ENCODE measurements around the gene XYLT2. TPM values are rescaled to one million over a fixed set of nuclear protein-coding genes. Genes with fewer than 3 reads are reported as not detected.
"Not testable (repeated sequence)": the region's sequence is repeated elsewhere in the genome, so short reads cannot be mapped to it uniquely, and the experiment has no call there.

Gene XYLT2
- total RNA-seq, 3 donors from 2014 or later, result 13.6 to 27.5 (median 24.4) TPM

GRCh38 chr17:50396261-50397110 lies 50.6 kb downstream of the XYLT2 start:
- peak overlapping the region; percentile 86 to 90 for H3K27ac ChIP-seq
- no peaks in the 10 kb centered on the region for H3K9me3 ChIP-seq
- no peaks in the 10 kb centered on the region for H3K27me3 ChIP-seq
- TF ChIP-seq POLR2A (IDR thresholded peaks at IDR 0.05), result no peak
- TF ChIP-seq POLR2AphosphoS5 (IDR thresholded peaks at IDR 0.05), result peak in 1 of 3 donors; percentile 7
- DNase-seq (ENCODE audit: low spot score in 2 of 2), result peak; percentile 31 to 55
- H3K4me3 ChIP-seq, result peak overlapping the region; percentile 90 to 99 (median 96)
- H3K36me3 ChIP-seq, result peaks cover 11% of the 10 kb centered on the region
- peaks cover 0 to 12% of the 10 kb centered on the region in 2 donors for H3K4me1 ChIP-seq
- intact Hi-C loops (cut with DNase I; ENCODE audit: low total_unique reads), result no loop called here

DNA sequence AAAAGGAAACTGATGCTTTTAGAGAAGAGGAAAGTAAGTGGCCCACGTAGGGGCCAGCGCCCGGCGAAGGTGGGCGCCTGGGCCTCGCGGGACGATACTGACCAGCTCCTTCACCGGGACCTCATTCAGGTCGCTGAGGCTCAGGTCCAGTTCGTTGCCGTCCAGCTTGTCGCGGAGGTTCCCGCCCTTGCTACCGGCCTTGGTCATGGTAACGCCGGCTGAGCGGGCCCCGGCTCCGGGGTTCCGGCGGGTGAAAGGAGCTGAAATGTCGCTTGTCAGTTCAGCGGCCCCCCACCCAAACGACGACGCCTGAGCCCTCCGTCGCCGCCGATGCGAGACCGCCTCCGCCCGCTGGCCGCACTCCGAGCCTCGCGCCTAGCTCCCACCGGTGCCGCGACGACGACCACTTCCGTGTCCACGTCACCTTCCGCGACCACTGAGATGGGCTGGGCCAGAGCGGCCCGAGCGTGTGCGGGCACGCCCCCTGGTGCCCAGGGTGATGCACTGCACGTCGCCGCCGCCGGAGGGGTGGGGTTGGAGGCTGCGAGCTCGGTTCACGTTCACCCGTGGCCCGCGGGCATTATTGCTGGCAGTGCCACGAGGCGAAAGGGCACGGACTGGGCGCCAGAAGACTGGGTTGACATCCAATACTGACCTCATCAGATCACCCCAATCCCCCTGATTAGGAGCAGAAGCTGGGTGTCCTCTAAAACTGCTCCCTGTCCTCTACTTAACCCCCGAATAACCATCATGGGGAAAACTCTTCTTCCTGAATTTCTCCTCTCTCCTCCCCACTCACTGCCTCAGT lies 51.4 kb downstream of the XYLT2 start, which contains the start of gene LRRC59:
LRRC59 (minus strand) TSS at position 413 of the 808 bp plus-strand sequence; CDS start at position 207, 206 bp downstream.
- peaks cover 0 to 12% of the 10 kb centered on the region in 2 donors for H3K4me1 ChIP-seq
- TF ChIP-seq POLR2AphosphoS5 (IDR thresholded peaks at IDR 0.05) (peak; percentile 87 to 95 (median 90)), CTCF (IDR thresholded peaks at IDR 0.05) (peak; percentile 90 to 95 (median 91)), POLR2A (IDR thresholded peaks at IDR 0.05) (peak; percentile 62)
- peak within 1 kb of the TSS; percentile 90 to 99 (median 96) for H3K4me3 ChIP-seq
- peaks cover 2% of the 10 kb centered on the region for H3K36me3 ChIP-seq
- peak within 1 kb of the TSS; percentile 86 to 90 for H3K27ac ChIP-seq
- intact Hi-C loops (cut with DNase I; ENCODE audit: low total_unique reads), result no loop called here
- no peaks in the 10 kb centered on the region for H3K9me3 ChIP-seq
- no peaks in the 10 kb centered on the region for H3K27me3 ChIP-seq
- peak; percentile 78 to 89 for DNase-seq (ENCODE audit: low spot score in 2 of 2)

DNA sequence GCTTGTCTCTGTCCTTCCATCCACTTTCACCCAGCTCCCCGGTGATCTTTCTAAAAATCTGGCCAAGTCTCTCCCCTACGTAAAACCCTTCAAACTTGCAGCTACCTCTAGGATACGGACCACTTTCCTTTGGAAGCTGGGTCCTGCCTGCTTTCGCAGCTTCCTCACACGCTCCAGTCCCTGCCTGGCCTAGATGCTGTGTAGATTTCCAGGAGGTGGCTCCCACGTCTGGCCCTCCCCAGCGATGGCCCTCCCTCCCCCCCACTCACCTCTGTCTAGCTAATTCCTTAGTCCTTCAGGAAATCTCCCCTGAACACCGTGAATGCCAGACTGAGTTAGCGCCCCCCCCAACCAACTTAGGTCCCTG lies 52.0 kb downstream of the XYLT2 start:
- no peaks in the 10 kb centered on the region for H3K36me3 ChIP-seq
- intact Hi-C loops (cut with DNase I; ENCODE audit: low total_unique reads), result no loop called here
- no peak for TF ChIP-seq CTCF (IDR thresholded peaks at IDR 0.05)
- TF ChIP-seq POLR2AphosphoS5 (IDR thresholded peaks at IDR 0.05), result no peak
- no peak for TF ChIP-seq POLR2A (IDR thresholded peaks at IDR 0.05)
- no peaks in the 10 kb centered on the region for H3K27me3 ChIP-seq
- H3K9me3 ChIP-seq, result no peaks in the 10 kb centered on the region
- H3K4me3 ChIP-seq, result peak overlapping the region; percentile 90 to 99 (median 96)
- no peak for DNase-seq (ENCODE audit: low spot score in 2 of 2)
- peak overlapping the region; percentile 86 to 90 for H3K27ac ChIP-seq
- H3K4me1 ChIP-seq, result peaks cover 0 to 12% of the 10 kb centered on the region in 2 donors

DNA sequence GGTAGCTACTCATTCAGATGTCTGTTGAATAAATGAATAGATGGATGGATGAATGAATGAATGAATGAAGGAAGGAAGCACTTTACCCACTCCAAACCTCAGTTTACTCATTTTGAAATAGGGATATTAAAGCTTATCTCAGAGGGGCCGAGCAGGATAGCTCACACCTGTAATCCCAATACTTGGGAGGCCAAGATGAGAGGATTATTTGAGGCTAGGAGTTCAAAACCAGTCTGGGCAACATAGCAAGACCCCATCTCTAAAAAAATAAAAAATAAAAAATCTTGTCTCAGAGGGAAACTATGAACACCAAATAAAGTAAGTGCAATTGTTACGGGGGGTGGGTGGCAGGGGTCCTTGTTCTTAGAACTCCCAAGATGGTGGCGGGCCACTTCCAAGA lies 52.7 kb downstream of the XYLT2 start:
- H3K9me3 ChIP-seq; H3K27me3 ChIP-seq; intact Hi-C loops (cut with DNase I; ENCODE audit: low total_unique reads); H3K36me3 ChIP-seq; H3K27ac ChIP-seq; H3K4me3 ChIP-seq; DNase-seq (ENCODE audit: low spot score in 2 of 2): not testable (repeated sequence)
- H3K4me1 ChIP-seq, result peaks cover 0 to 12% of the 10 kb centered on the region in 2 donors

- H3K4me1 ChIP-seq, result peaks cover 0 to 12% of the 10 kb centered on the region in 2 donors
- H3K4me3 ChIP-seq; H3K27ac ChIP-seq; H3K9me3 ChIP-seq; DNase-seq (ENCODE audit: low spot score in 2 of 2); H3K36me3 ChIP-seq; H3K27me3 ChIP-seq; intact Hi-C loops (cut with DNase I; ENCODE audit: low total_unique reads): not testable (repeated sequence)
These were observed 53.7 kb downstream of the XYLT2 start for GRCh38 chr17:50399591-50399990.

GRCh38 chr17:50405351-50405750 lies 59.4 kb downstream of the XYLT2 start:
- DNase-seq (ENCODE audit: low spot score in 2 of 2); intact Hi-C loops (cut with DNase I; ENCODE audit: low total_unique reads); H3K27ac ChIP-seq; H3K4me1 ChIP-seq; H3K36me3 ChIP-seq; H3K4me3 ChIP-seq; H3K27me3 ChIP-seq; H3K9me3 ChIP-seq: not testable (repeated sequence)

- TF ChIP-seq POLR2A (IDR thresholded peaks at IDR 0.05), result no peak
- intact Hi-C loops (cut with DNase I; ENCODE audit: low total_unique reads), result no loop called here
- H3K9me3 ChIP-seq, result no peaks in the 10 kb centered on the region
- no peaks in the 10 kb centered on the region for H3K4me1 ChIP-seq
- no peaks in the 10 kb centered on the region for H3K36me3 ChIP-seq
- no peak overlapping the region for H3K27ac ChIP-seq
- no peak overlapping the region for H3K4me3 ChIP-seq
- H3K27me3 ChIP-seq, result no peaks in the 10 kb centered on the region
- no peak for DNase-seq (ENCODE audit: low spot score in 2 of 2)
These were observed 60.7 kb downstream of the XYLT2 start for GRCh38 chr17:50406578-50406977.

All from breast epithelium (tissue), 4 donors.